ENCODE data around the gene GOLGA6L7. TPM values are rescaled to one million over a fixed set of nuclear protein-coding genes. Genes with fewer than 3 reads are reported as not detected.
"Not testable (repeated sequence)": the region's sequence is repeated elsewhere in the genome, so short reads cannot be mapped to it uniquely, and the experiment has no call there.

The GOLGA6L7 gene
- total and polyA plus RNA-seq, 2 donors (not counting 1 experiment from before 2014, with no cell fraction given): not detected

GRCh38 chr15:28819019-28819929, 29.2 kb downstream of the GOLGA6L7 start:
- intact Hi-C loops (cut with micrococcal nuclease); CTCF ChIA-PET; DNase-seq; H3K9me3 ChIP-seq (ENCODE audit: control extremely low read depth in 1 of 3, control insufficient read depth in 2 of 3, insufficient read depth in 1 of 3, low read length in 2 of 3); H2AFZ ChIP-seq (ENCODE audit: insufficient read depth, low read depth, low read length, poor library complexity, severe bottlenecking); POLR2A ChIA-PET; H3K27ac Mint-ChIP-seq; H3K9me3 Mint-ChIP-seq (ENCODE audit: insufficient read depth); H3K27ac ChIP-seq (ENCODE audit: low read length in 2 of 2); H3K36me3 ChIP-seq (replicated peaks in 1 of 2; ENCODE audit: control extremely low read depth in 1 of 2, control insufficient read depth in 1 of 2, extremely low read depth in 1 of 2, insufficient read depth in 2 of 2, low read length in 1 of 2); H3K4me3 Mint-ChIP-seq; H3K4me1 ChIP-seq (ENCODE audit: control insufficient read depth in 2 of 2, insufficient read depth in 2 of 2, low read length in 2 of 2); H4K20me1 ChIP-seq (ENCODE audit: control insufficient read depth, insufficient read depth, low read length, poor library complexity, severe bottlenecking); ATAC-seq (ENCODE audit: low read depth); H3K9ac ChIP-seq (ENCODE audit: low read length); H3K4me3 ChIP-seq (ENCODE audit: control extremely low read depth in 1 of 5, extremely low read depth in 1 of 5, insufficient read depth in 1 of 5, low read depth in 2 of 5, low read length in 4 of 5); H3K79me2 ChIP-seq (ENCODE audit: control insufficient read depth, insufficient read depth, low read length); H3K27me3 Mint-ChIP-seq; H3K27me3 ChIP-seq (replicated peaks in 1 of 4; ENCODE audit: control extremely low read depth in 1 of 4, control insufficient read depth in 3 of 4, insufficient read depth in 4 of 4, low read length in 3 of 4); H3K4me1 Mint-ChIP-seq; H3K4me2 ChIP-seq (replicated peaks; ENCODE audit: low read depth, low read length, poor library complexity, severe bottlenecking): not testable (repeated sequence)
- WGBS (ENCODE audit: insufficient coverage): 0% methylated on average over 1 of the region's 15 CpGs

GRCh38 chr15:28818168-28818567, 30.3 kb downstream of the GOLGA6L7 start:
- H3K27me3 ChIP-seq (replicated peaks in 1 of 4; ENCODE audit: control extremely low read depth in 1 of 4, control insufficient read depth in 3 of 4, insufficient read depth in 4 of 4, low read length in 3 of 4); H3K4me1 Mint-ChIP-seq; H3K27ac ChIP-seq (ENCODE audit: low read length in 2 of 2); H3K9ac ChIP-seq (ENCODE audit: low read length); intact Hi-C loops (cut with micrococcal nuclease); H3K4me3 ChIP-seq (ENCODE audit: control extremely low read depth in 1 of 5, extremely low read depth in 1 of 5, insufficient read depth in 1 of 5, low read depth in 2 of 5, low read length in 4 of 5); H3K36me3 ChIP-seq (replicated peaks in 1 of 2; ENCODE audit: control extremely low read depth in 1 of 2, control insufficient read depth in 1 of 2, extremely low read depth in 1 of 2, insufficient read depth in 2 of 2, low read length in 1 of 2); H3K4me2 ChIP-seq (replicated peaks; ENCODE audit: low read depth, low read length, poor library complexity, severe bottlenecking); DNase-seq; ATAC-seq (ENCODE audit: low read depth); H3K79me2 ChIP-seq (ENCODE audit: control insufficient read depth, insufficient read depth, low read length); H3K4me1 ChIP-seq (ENCODE audit: control insufficient read depth in 2 of 2, insufficient read depth in 2 of 2, low read length in 2 of 2); H3K4me3 Mint-ChIP-seq; H3K9me3 Mint-ChIP-seq (ENCODE audit: insufficient read depth); H2AFZ ChIP-seq (ENCODE audit: insufficient read depth, low read depth, low read length, poor library complexity, severe bottlenecking); H4K20me1 ChIP-seq (ENCODE audit: control insufficient read depth, insufficient read depth, low read length, poor library complexity, severe bottlenecking); H3K9me3 ChIP-seq (ENCODE audit: control extremely low read depth in 1 of 3, control insufficient read depth in 2 of 3, insufficient read depth in 1 of 3, low read length in 2 of 3); H3K27ac Mint-ChIP-seq; H3K27me3 Mint-ChIP-seq; CTCF ChIA-PET; POLR2A ChIA-PET: not testable (repeated sequence)
- no CpG with 5 or more reads among the region's 3 CpGs for WGBS (ENCODE audit: insufficient coverage)

- H3K79me2 ChIP-seq (ENCODE audit: control insufficient read depth, insufficient read depth, low read length); H3K27me3 ChIP-seq (replicated peaks in 1 of 4; ENCODE audit: control extremely low read depth in 1 of 4, control insufficient read depth in 3 of 4, insufficient read depth in 4 of 4, low read length in 3 of 4); H3K9ac ChIP-seq (ENCODE audit: low read length); H3K9me3 ChIP-seq (ENCODE audit: control extremely low read depth in 1 of 3, control insufficient read depth in 2 of 3, insufficient read depth in 1 of 3, low read length in 2 of 3); ATAC-seq (ENCODE audit: low read depth); H4K20me1 ChIP-seq (ENCODE audit: control insufficient read depth, insufficient read depth, low read length, poor library complexity, severe bottlenecking); H3K4me1 Mint-ChIP-seq; H3K27me3 Mint-ChIP-seq; H3K27ac Mint-ChIP-seq; intact Hi-C loops (cut with micrococcal nuclease); H3K4me1 ChIP-seq (ENCODE audit: control insufficient read depth in 2 of 2, insufficient read depth in 2 of 2, low read length in 2 of 2); POLR2A ChIA-PET; H3K4me3 Mint-ChIP-seq; H3K9me3 Mint-ChIP-seq (ENCODE audit: insufficient read depth); H3K4me2 ChIP-seq (replicated peaks; ENCODE audit: low read depth, low read length, poor library complexity, severe bottlenecking); DNase-seq; H3K27ac ChIP-seq (ENCODE audit: low read length in 2 of 2); H2AFZ ChIP-seq (ENCODE audit: insufficient read depth, low read depth, low read length, poor library complexity, severe bottlenecking); H3K4me3 ChIP-seq (ENCODE audit: control extremely low read depth in 1 of 5, extremely low read depth in 1 of 5, insufficient read depth in 1 of 5, low read depth in 2 of 5, low read length in 4 of 5); H3K36me3 ChIP-seq (replicated peaks in 1 of 2; ENCODE audit: control extremely low read depth in 1 of 2, control insufficient read depth in 1 of 2, extremely low read depth in 1 of 2, insufficient read depth in 2 of 2, low read length in 1 of 2); CTCF ChIA-PET: not testable (repeated sequence)
Measured at GRCh38 chr15:28814059-28814458, 34.4 kb downstream of the GOLGA6L7 start.

GRCh38 chr15:28813392-28813791, 35.1 kb downstream of the GOLGA6L7 start:
- H3K9ac ChIP-seq (ENCODE audit: low read length); H4K20me1 ChIP-seq (ENCODE audit: control insufficient read depth, insufficient read depth, low read length, poor library complexity, severe bottlenecking); H3K4me1 Mint-ChIP-seq; CTCF ChIA-PET; H3K4me2 ChIP-seq (replicated peaks; ENCODE audit: low read depth, low read length, poor library complexity, severe bottlenecking); H3K9me3 Mint-ChIP-seq (ENCODE audit: insufficient read depth); H3K4me1 ChIP-seq (ENCODE audit: control insufficient read depth in 2 of 2, insufficient read depth in 2 of 2, low read length in 2 of 2); POLR2A ChIA-PET; H3K27me3 Mint-ChIP-seq; ATAC-seq (ENCODE audit: low read depth); H3K36me3 ChIP-seq (replicated peaks in 1 of 2; ENCODE audit: control extremely low read depth in 1 of 2, control insufficient read depth in 1 of 2, extremely low read depth in 1 of 2, insufficient read depth in 2 of 2, low read length in 1 of 2); intact Hi-C loops (cut with micrococcal nuclease); H3K27me3 ChIP-seq (replicated peaks in 1 of 4; ENCODE audit: control extremely low read depth in 1 of 4, control insufficient read depth in 3 of 4, insufficient read depth in 4 of 4, low read length in 3 of 4); H3K79me2 ChIP-seq (ENCODE audit: control insufficient read depth, insufficient read depth, low read length); H3K9me3 ChIP-seq (ENCODE audit: control extremely low read depth in 1 of 3, control insufficient read depth in 2 of 3, insufficient read depth in 1 of 3, low read length in 2 of 3); DNase-seq; H3K27ac ChIP-seq (ENCODE audit: low read length in 2 of 2); H3K27ac Mint-ChIP-seq; H2AFZ ChIP-seq (ENCODE audit: insufficient read depth, low read depth, low read length, poor library complexity, severe bottlenecking); H3K4me3 Mint-ChIP-seq; H3K4me3 ChIP-seq (ENCODE audit: control extremely low read depth in 1 of 5, extremely low read depth in 1 of 5, insufficient read depth in 1 of 5, low read depth in 2 of 5, low read length in 4 of 5): not testable (repeated sequence)
- no CpG with 5 or more reads among the region's 2 CpGs for WGBS (ENCODE audit: insufficient coverage)

All from B cell (primary cell).